RWPE2 (cell line): ENCODE measurements around the gene RBM28.

Experiments
- ATAC-seq: fragments of 200-7000 bp; cut with Tn5 transposase; 3 replicates; pipeline ENCODE4 v1.9.1; 2021; ENCODE audit warnings: low read depth
- DNase-seq: peaks from one replicate; pipeline ENCODE4 v3.0.0-alpha.2; 2020; ENCODE audit warnings: low spot score
- H3K27ac ChIP-seq: fragments of 450-650 bp; 2 replicates; pipeline ENCODE4 v1.5.1; 2017; ENCODE audit warnings: mild to moderate bottlenecking; ENCODE audit not compliant: poor library complexity, severe bottlenecking
- H3K27me3 ChIP-seq: fragments of 250-450 bp; sonication (Bioruptor Pico); 2 replicates; pipeline ENCODE4 v1.5.1; 2021; ENCODE audit warnings: mild to moderate bottlenecking, moderate library complexity; ENCODE audit not compliant: insufficient read depth, poor library complexity, severe bottlenecking
- H3K36me3 ChIP-seq: fragments of 250-450 bp; sonication (Bioruptor Pico); 2 replicates; pipeline ENCODE4 v1.5.1; 2020; ENCODE audit warnings: low read depth, mild to moderate bottlenecking, moderate library complexity
- H3K4me1 ChIP-seq: fragments of 250-450 bp; sonication (Bioruptor Pico); 2 replicates; pipeline ENCODE4 v1.5.1; 2021; ENCODE audit warnings: mild to moderate bottlenecking, moderate library complexity; ENCODE audit not compliant: insufficient read depth, poor library complexity, severe bottlenecking
- H3K4me3 ChIP-seq: fragments of 250-450 bp; sonication (Bioruptor Pico); 2 replicates; pipeline ENCODE4 v1.5.1; 2021; ENCODE audit warnings: mild to moderate bottlenecking, moderate library complexity; ENCODE audit not compliant: severe bottlenecking
- H3K9me3 ChIP-seq: fragments of 250-450 bp; sonication (Bioruptor Pico); 2 replicates; pipeline ENCODE4 v1.5.1; 2021; ENCODE audit warnings: mild to moderate bottlenecking, moderate library complexity; ENCODE audit not compliant: severe bottlenecking
- CTCF ChIP-seq: fragments of 450-650 bp; IDR thresholded peaks from one replicate; pipeline ENCODE4 v1.5.1; 2017; ENCODE audit warnings: mild to moderate bottlenecking, moderate library complexity; ENCODE audit not compliant: poor library complexity, severe bottlenecking

RBM28 gene

GRCh38 chr7:128262273-128263028 lies 81.3 kb downstream of the RBM28 start:
- Histone ChIP-seq H3K4me1 (peaks cover 32% of the 10 kb centered on the region), H3K4me3 (no peak overlapping the region), H3K9me3 (no peaks in the 10 kb centered on the region), H3K36me3 (no peaks in the 10 kb centered on the region), H3K27me3 (no peaks in the 10 kb centered on the region), H3K27ac (no peak overlapping the region)
- ATAC-seq (no peak), DNase-seq (no peak)
- TF ChIP-seq CTCF: no peak

- no peak for TF ChIP-seq CTCF
- peaks cover 20% of the 10 kb centered on the region for H3K4me1 ChIP-seq
- no peak overlapping the region for H3K4me3 ChIP-seq
- no peaks in the 10 kb centered on the region for H3K27me3 ChIP-seq
- H3K36me3 ChIP-seq: no peaks in the 10 kb centered on the region
- peak overlapping the region; percentile 74 for H3K27ac ChIP-seq
- H3K9me3 ChIP-seq: no peaks in the 10 kb centered on the region
- DNase-seq: no peak
- ATAC-seq: no peak
Measured at GRCh38 chr7:128260069-128260795, 83.5 kb downstream of the RBM28 start.

GRCh38 chr7:128259131-128260061 lies 84.3 kb downstream of the RBM28 start:
- ATAC-seq: peak; percentile 82
- no peak overlapping the region for H3K4me3 ChIP-seq
- no peak for DNase-seq
- no peaks in the 10 kb centered on the region for H3K9me3 ChIP-seq
- H3K27ac ChIP-seq: peak overlapping the region; percentile 74
- H3K4me1 ChIP-seq: peaks cover 20% of the 10 kb centered on the region
- no peaks in the 10 kb centered on the region for H3K36me3 ChIP-seq
- TF ChIP-seq CTCF: no peak
- H3K27me3 ChIP-seq: no peaks in the 10 kb centered on the region

- ATAC-seq (no peak), DNase-seq (no peak)
- Histone ChIP-seq H3K4me1 (peaks cover 20% of the 10 kb centered on the region), H3K4me3 (no peak overlapping the region), H3K27ac (no peak overlapping the region), H3K36me3 (no peaks in the 10 kb centered on the region), H3K27me3 (no peaks in the 10 kb centered on the region), H3K9me3 (no peaks in the 10 kb centered on the region)
- no peak for TF ChIP-seq CTCF
Measured at GRCh38 chr7:128257458-128257857, 86.2 kb downstream of the RBM28 start.
